OCI-LY1 (cell line): ENCODE measurements around the gene SMIM14.

Experiments
- H2AFZ ChIP-seq: fragments of 200-600 bp; sonication (generic), shearing (Covaris generic); 2 replicates; pipeline ENCODE4 v1.6.0; 2014; ENCODE audit warnings: antibody characterized with exemption, mild to moderate bottlenecking, low read length
- H3F3A ChIP-seq: fragments of 200-600 bp; sonication (generic), shearing (Covaris generic); 2 replicates; pipeline ENCODE4 v1.6.0; 2014; ENCODE audit warnings: mild to moderate bottlenecking, antibody characterized with exemption, low read length, moderate library complexity; ENCODE audit not compliant: insufficient read depth
- H3K27ac ChIP-seq: fragments of 200-600 bp; sonication (generic); 2 replicates; pipeline ENCODE4 v1.5.1; 2014; ENCODE audit warnings: low read length, mixed run types, mild to moderate bottlenecking, low read depth; ENCODE audit not compliant: poor library complexity, severe bottlenecking
- H3K27me3 ChIP-seq: fragments of 200-600 bp; sonication (generic); 2 replicates; pipeline ENCODE4 v1.6.0; 2014; ENCODE audit warnings: antibody characterized with exemption, mild to moderate bottlenecking, low read length, moderate library complexity; ENCODE audit not compliant: insufficient read depth
- H3K36me3 ChIP-seq: fragments of 200-600 bp; sonication (generic); 2 replicates; pipeline ENCODE4 v1.6.1; 2014; ENCODE audit warnings: mild to moderate bottlenecking, antibody characterized with exemption, low read length, moderate library complexity, mixed read lengths; ENCODE audit not compliant: insufficient read depth
- H3K4me1 ChIP-seq: fragments of 200-600 bp; sonication (generic); 2 replicates; pipeline ENCODE4 v1.5.1; 2014; ENCODE audit warnings: mild to moderate bottlenecking, low read length, moderate library complexity; ENCODE audit not compliant: insufficient read depth, severe bottlenecking
- H3K4me2 ChIP-seq: fragments of 200-600 bp; sonication (generic), shearing (Covaris generic); 2 replicates; pipeline ENCODE4 v1.6.1; 2014; ENCODE audit warnings: low read length
- H3K4me3 ChIP-seq: fragments of 200-600 bp; sonication (generic); 2 replicates; pipeline ENCODE4 v1.5.1; 2014; ENCODE audit warnings: low read length, low read depth, mild to moderate bottlenecking, mixed read lengths; ENCODE audit not compliant: poor library complexity, severe bottlenecking
- H3K79me2 ChIP-seq: fragments of 200-600 bp; shearing (Covaris generic); 2 replicates; pipeline ENCODE4 v1.6.1; 2016; ENCODE audit warnings: mixed run types, low read length, mixed read lengths; ENCODE audit not compliant: insufficient read depth
- H3K9ac ChIP-seq: fragments of 200-600 bp; sonication (generic), shearing (Covaris generic); 2 replicates; pipeline ENCODE4 v1.6.1; 2014; ENCODE audit warnings: mild to moderate bottlenecking, low read length, mixed read lengths
- H3K9me2 ChIP-seq: fragments of 200-600 bp; sonication (generic), shearing (Covaris generic); 2 replicates; pipeline ENCODE4 v1.6.1; 2014; ENCODE audit warnings: low read depth, mild to moderate bottlenecking, low read length, mixed read lengths
- H3K9me3 ChIP-seq: fragments of 200-600 bp; shearing (Covaris generic); 2 replicates; pipeline ENCODE4 v1.6.1; 2014; ENCODE audit warnings: low read length, mixed read lengths
- H4K20me1 ChIP-seq: fragments of 200-600 bp; sonication (generic), shearing (Covaris generic); 2 replicates; pipeline ENCODE4 v1.6.0; 2016; ENCODE audit warnings: mild to moderate bottlenecking, low read length; ENCODE audit not compliant: insufficient read depth
- EZH2 ChIP-seq: fragments of 200-600 bp; sonication (generic), shearing (Covaris generic); IDR thresholded peaks from 2 replicates; pipeline ENCODE4 v1.8.0; 2017; ENCODE audit warnings: borderline replicate concordance, mixed run types, mild to moderate bottlenecking, antibody characterized with exemption, low read length, moderate library complexity, mixed read lengths
- TF ChIP-seq, protein P1 (sequence below): fragments of 200-600 bp; sonication (generic), shearing (Covaris generic); IDR thresholded peaks from 2 replicates; pipeline ENCODE4 v1.5.1; 2017; ENCODE audit warnings: mild to moderate bottlenecking, antibody characterized with exemption, low read length, moderate library complexity, mixed read lengths

SMIM14 gene

DNA sequence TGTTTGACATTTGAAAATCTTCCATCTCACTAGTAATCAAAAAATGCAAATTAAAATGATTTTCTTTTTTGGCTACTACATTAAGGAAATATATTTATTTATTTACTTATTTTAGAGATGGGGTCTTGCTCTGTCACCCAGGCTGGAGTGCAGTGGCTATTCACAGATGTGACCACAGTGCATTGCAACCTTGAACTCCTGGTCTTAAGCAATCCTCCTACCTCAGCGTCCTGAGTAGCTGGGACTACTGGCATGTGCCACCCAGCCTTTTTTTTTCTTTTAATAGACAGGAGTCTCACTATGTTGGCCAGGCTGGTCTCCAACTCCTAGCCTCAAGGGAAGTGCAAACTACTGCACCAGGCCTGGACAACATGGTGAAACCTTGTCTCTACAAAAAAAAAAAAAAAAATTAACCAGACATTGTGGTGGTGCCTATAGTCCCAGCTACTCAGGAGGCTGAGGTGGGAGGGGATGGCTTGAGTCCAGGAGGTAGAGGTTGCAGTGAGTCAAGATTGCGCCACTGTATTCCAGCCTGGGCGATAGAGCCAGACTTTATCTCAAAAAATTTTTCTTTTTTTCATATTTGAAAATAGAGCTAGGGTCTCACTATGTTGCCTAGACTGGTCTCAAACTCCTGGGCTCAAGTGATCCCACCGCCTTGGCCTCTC lies 4.4 kb upstream of the SMIM14 start:
- Histone ChIP-seq H4K20me1 (no peaks in the 10 kb centered on the region), H3K4me2 (no peak overlapping the region), H3K9ac (no peak overlapping the region), H3K9me2 (no peaks in the 10 kb centered on the region), H3F3A (no peaks in the 10 kb centered on the region), H3K27ac (no peak overlapping the region), H3K9me3 (no peaks in the 10 kb centered on the region), H3K4me3 (no peak overlapping the region), H2AFZ (no peak overlapping the region), H3K27me3 (no peaks in the 10 kb centered on the region), H3K79me2 (no peaks in the 10 kb centered on the region), H3K36me3 (no peaks in the 10 kb centered on the region), H3K4me1 (peaks cover 19% of the 10 kb centered on the region)
- TF ChIP-seq, protein P1, sequence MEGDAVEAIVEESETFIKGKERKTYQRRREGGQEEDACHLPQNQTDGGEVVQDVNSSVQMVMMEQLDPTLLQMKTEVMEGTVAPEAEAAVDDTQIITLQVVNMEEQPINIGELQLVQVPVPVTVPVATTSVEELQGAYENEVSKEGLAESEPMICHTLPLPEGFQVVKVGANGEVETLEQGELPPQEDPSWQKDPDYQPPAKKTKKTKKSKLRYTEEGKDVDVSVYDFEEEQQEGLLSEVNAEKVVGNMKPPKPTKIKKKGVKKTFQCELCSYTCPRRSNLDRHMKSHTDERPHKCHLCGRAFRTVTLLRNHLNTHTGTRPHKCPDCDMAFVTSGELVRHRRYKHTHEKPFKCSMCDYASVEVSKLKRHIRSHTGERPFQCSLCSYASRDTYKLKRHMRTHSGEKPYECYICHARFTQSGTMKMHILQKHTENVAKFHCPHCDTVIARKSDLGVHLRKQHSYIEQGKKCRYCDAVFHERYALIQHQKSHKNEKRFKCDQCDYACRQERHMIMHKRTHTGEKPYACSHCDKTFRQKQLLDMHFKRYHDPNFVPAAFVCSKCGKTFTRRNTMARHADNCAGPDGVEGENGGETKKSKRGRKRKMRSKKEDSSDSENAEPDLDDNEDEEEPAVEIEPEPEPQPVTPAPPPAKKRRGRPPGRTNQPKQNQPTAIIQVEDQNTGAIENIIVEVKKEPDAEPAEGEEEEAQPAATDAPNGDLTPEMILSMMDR, result no peak
- TF ChIP-seq EZH2, result no peak

DNA sequence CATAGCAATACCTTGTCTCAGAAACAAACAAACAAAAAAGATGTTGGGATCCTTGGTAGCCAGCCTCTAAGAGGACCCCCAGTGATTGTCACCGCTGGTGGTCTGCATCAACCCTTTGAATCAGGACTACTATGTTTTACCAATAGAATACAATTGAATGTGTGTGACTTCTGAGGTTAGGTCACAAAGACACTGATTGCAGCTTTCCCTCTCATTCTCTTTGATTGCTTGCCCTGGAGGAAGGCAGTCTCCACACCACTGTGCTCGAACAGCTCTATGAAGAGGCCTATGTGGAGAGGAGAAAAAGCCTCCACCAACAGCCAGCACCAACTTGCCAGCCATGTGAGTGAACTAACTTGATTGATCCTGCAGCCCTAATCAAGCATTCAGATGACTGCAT lies 2.8 kb upstream of the SMIM14 start:
- no peak overlapping the region for H3K27ac ChIP-seq
- H3K9me2 ChIP-seq, result no peaks in the 10 kb centered on the region
- no peak overlapping the region for H2AFZ ChIP-seq
- H3K4me1 ChIP-seq, result peaks cover 35% of the 10 kb centered on the region
- H3K4me3 ChIP-seq, result no peak overlapping the region
- H3K79me2 ChIP-seq, result no peaks in the 10 kb centered on the region
- H3K4me2 ChIP-seq, result no peak overlapping the region
- H3K36me3 ChIP-seq, result no peaks in the 10 kb centered on the region
- H3F3A ChIP-seq, result no peaks in the 10 kb centered on the region
- no peaks in the 10 kb centered on the region for H3K27me3 ChIP-seq
- no peaks in the 10 kb centered on the region for H3K9me3 ChIP-seq
- H4K20me1 ChIP-seq, result no peaks in the 10 kb centered on the region
- no peak overlapping the region for H3K9ac ChIP-seq
- TF ChIP-seq, protein P1, result no peak
- no peak for TF ChIP-seq EZH2

DNA sequence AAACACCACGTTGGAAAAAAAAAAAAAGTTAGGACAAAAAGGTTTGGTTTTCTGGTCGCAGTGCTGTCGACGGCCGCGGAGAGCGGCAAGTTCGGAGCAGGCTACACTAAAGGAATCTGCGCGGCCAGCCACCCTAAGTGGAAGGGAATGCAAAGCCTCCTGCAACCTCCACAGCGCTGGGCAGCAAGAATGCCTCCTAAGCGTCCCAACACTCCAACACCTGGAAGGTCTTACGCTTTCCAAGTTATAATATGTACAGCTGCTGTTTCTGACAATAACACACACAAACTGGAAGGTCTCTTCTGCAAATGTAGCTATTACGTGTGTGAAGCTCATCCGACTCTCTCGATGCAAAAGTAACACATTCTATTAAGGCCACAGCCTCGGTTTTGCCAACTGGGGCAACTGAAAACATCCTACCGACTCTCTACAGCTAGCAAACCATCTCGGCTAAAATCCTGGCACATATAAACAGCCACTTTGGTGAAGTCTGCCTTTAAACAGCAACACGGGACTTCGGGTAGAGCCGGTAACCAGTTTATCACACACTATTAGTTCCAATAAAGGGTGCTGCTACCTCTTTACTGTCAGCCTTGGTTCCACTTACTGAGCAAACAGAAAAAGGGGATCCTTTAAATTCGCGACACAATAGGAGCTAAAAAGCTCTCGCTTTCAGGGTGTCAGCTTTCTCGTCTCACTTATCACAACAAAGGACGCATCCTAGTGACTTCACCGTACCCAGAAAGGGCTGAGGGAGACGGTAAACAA lies 895 bp downstream of the SMIM14 start:
- Histone ChIP-seq H3K27me3 (no peaks in the 10 kb centered on the region), H3K79me2 (no peaks in the 10 kb centered on the region), H3K9me3 (no peaks in the 10 kb centered on the region), H3K4me2 (peak overlapping the region; percentile 94), H3K27ac (peak overlapping the region; percentile 20), H3K36me3 (no peaks in the 10 kb centered on the region), H4K20me1 (no peaks in the 10 kb centered on the region), H3F3A (no peaks in the 10 kb centered on the region), H3K4me1 (peaks cover 50% of the 10 kb centered on the region), H2AFZ (no peak overlapping the region), H3K4me3 (peak overlapping the region; percentile 87), H3K9ac (peak overlapping the region; percentile 73), H3K9me2 (no peaks in the 10 kb centered on the region)
- TF ChIP-seq EZH2, result no peak
- TF ChIP-seq, protein P1, result no peak
